ENCODE results near the gene OR10A6.

OR10A6 gene

GRCh38 chr11:7931168-7931567, at the start of gene OR10A6:
Gene OR10A6, minus strand, starts transcription at chr11:7931268. Its CDS starts 2,606 bp downstream, at chr11:7928662.
- DNase-seq (ENCODE audit: low read depth in 2 of 2), result no peak

DNA sequence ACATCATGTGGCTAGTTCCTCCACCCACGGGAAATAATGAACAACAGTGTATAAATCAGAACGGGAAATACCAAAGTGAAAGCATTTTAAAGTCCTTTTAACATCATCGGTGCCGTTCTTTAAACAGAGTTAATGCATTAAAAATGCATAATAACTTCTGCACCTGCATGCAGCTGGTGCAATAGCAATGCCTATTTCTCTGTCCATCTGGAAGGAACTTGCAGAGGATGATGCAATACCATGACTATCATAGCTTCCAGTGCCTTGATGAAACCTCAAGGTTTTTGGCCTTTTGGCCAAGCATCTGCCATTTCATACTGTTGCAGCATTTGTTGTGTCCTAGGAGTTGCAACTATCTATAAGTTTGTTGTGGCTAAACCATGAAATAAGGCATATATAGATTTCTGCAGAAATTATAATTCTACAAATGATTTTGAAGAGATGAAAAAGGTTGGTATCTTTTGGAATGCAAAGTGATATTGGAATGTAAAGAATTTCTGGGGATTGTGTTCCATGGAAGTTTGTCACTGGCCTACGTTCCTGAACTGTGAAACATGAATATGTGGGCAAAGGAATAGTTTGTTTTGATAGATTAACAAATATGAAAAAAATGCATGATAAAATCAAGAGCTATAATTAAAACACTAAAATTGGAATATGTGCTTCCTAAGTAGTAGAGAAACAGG, 46.3 kb upstream of the OR10A6 start:
- no peak for DNase-seq (ENCODE audit: low read depth in 2 of 2)

- DNase-seq (ENCODE audit: low read depth in 2 of 2), result no peak
These were observed 43.6 kb upstream of the OR10A6 start for GRCh38 chr11:7974668-7975067.

- no peak for DNase-seq (ENCODE audit: low read depth in 2 of 2)
These were observed 41.9 kb upstream of the OR10A6 start for GRCh38 chr11:7973011-7973410.

DNA sequence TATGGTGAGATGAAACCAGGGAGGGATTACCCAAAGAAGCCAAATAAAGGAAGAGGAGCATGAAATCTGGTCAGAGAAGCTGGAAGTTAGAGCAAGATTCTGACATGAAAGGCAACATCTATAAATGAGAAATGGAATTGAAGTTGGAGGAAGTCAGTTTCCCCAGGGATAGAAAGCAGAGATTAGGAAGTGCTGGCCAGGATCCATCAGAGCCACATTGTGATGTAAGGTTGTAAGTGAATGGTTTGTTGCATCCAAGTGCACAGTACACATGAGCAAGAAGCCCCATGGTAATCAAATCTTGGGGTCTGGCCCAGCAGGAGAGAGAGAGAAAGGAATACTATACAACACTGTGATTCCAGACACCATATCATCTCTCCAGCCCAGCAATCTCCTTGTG, 40.8 kb upstream of the OR10A6 start:
- DNase-seq (ENCODE audit: low read depth in 2 of 2), result no peak

DNA sequence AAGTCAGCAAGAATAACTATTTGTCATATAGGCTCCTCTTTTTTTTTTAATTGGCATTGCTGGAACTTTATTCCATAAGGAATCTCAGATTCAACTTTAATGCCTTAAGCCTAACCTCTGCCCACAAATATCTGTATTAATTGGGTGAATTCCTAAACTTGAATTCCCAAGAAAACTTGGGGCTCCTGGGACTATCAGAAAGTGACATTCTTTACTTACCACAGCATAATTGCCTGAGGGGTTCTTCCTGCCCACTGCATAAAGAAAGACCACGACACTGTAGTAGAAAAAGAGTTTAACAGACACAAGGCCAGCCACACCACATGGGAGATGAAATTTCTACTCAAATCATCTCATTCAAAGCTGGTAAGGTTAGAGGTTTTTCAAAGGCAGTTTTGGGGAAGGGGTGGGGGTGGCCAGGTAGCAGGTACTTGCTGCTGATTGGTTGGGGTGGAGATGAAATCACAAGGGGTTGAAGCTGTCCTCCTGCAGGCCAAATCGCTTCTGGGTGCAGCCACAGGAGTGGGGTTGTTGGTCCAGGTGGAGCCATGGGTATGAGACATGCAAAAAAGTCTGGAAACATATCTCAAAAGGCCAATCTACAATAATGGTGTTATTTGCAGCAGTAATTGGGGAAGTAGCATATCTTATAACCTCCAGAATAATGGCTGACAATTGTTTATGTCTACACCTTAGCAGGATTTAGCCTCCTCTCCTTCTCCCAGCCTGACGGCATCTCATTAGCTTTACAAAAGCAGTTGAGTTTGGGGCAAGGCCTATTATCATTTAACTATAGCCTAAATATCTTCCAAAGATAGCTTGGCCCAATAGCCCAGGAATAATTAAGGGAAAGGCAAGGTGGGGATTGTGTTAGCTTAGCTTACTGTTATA, 38.9 kb upstream of the OR10A6 start:
- no peak for DNase-seq (ENCODE audit: low read depth in 2 of 2)

GRCh38 chr11:7968686-7969085, 37.6 kb upstream of the OR10A6 start:
- no peak for DNase-seq (ENCODE audit: low read depth in 2 of 2)

GRCh38 chr11:7967826-7968225, 36.8 kb upstream of the OR10A6 start:
- DNase-seq (ENCODE audit: low read depth in 2 of 2), result no peak

DNA sequence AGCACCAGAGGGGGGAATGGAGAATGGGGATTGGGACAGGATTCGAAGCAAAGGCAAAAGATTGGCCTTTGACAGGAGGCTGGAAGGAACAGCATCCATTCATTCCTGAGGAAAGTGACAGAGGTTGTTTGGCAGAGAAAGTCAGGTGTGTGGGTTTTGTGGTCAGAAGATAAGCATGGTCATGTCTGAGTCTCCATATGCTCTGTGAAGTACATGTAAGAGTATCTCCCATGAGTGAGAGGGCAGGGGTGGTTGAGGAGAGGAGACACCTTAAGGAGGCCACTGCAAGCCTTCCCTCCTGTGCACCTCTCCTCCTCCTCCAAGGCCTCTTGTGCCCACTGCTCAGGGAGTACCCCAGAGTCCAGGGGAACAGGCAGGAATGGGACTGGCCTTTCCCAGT, 36.0 kb upstream of the OR10A6 start:
- DNase-seq (ENCODE audit: low read depth in 2 of 2), result no peak

GRCh38 chr11:7965386-7965785, 34.3 kb upstream of the OR10A6 start, which contains the start of gene NLRP10:
Gene NLRP10, minus strand, starts transcription at chr11:7965447. Its CDS starts 1,952 bp downstream, at chr11:7963495.
- DNase-seq (ENCODE audit: low read depth in 2 of 2), result no peak

GRCh38 chr11:7964873-7965272, 33.8 kb upstream of the OR10A6 start:
- no peak for DNase-seq (ENCODE audit: low read depth in 2 of 2)

DNA sequence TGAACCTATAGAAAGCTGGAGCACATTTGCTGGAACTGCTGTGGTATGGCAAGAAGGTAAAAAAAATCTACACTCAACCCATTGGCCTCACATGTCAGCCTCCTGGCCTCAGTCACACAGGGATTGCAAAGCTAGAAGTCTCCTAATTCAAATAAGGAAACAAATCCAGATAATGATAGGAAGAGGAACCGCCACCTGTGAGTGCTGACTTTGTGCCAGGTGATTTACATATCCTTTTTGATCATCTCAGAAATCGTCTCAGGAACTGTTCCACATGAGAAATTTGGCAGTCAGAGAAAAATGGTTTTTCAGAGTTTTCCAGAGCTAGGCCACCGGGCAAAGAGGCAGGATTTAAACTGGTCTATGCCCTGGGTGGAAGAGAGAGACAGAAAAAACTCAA, 33.2 kb upstream of the OR10A6 start:
- DNase-seq (ENCODE audit: low read depth in 2 of 2), result no peak

DNA sequence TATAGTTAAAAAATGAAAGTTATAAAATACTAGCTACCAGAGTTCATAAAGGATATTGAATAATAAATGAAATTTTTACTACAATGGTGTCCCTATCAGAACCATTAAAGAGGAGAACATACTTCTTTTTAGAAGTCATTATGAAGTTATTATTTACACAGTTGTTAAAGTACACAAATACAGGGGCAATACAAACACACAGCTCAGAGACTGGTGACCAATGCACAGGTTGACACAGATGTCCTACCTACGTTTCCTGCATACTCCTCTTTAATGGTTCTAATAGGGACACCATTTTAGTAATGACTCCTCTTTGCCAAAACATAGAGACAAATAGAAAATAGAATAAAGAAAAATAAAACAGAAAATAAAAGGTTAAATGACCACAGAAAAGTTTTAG, 24.1 kb upstream of the OR10A6 start:
- DNase-seq (ENCODE audit: low read depth in 2 of 2), result no peak

- DNase-seq (ENCODE audit: low read depth in 2 of 2), result no peak
These were observed 18.9 kb upstream of the OR10A6 start for GRCh38 chr11:7949934-7950333.

DNA sequence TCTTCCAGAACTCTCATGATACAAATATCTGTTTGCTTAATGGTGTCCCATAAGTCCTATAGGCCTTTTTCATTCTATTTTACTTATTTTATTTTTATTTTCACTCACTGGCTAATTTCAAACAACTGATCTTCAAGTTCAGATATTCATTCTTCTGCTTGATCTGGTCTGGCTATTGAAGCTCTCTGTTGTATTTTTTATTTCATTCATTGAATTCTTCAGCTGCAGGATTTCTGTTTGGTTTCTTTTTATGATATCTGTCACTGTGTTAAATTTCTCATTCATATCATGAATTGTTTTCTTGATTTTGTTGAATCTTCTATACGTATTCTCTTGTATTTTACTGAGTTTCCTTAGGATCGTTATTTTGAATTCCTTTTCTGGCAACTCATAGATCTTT, 13.1 kb upstream of the OR10A6 start:
- DNase-seq (ENCODE audit: low read depth in 2 of 2), result no peak

GRCh38 chr11:7941608-7942007, 10.5 kb upstream of the OR10A6 start, which contains the start of gene OR10A3:
Gene OR10A3, minus strand, starts transcription at chr11:7941708. Its CDS starts 2,188 bp downstream, at chr11:7939520.
- no peak for DNase-seq (ENCODE audit: low read depth in 2 of 2)

- no peak for DNase-seq (ENCODE audit: low read depth in 2 of 2)
These were observed 10.1 kb upstream of the OR10A6 start for GRCh38 chr11:7941146-7941545.

- no peak for DNase-seq (ENCODE audit: low read depth in 2 of 2)
These were observed 5.5 kb upstream of the OR10A6 start for GRCh38 chr11:7936615-7937014.

GRCh38 chr11:7927635-7928034, 3.4 kb downstream of the OR10A6 start:
- no peak for DNase-seq (ENCODE audit: low read depth in 2 of 2)

GRCh38 chr11:7924536-7924935, 6.5 kb downstream of the OR10A6 start:
- no peak for DNase-seq (ENCODE audit: low read depth in 2 of 2)

- DNase-seq (ENCODE audit: low read depth in 2 of 2), result no peak
These were observed 12.9 kb downstream of the OR10A6 start for GRCh38 chr11:7918141-7918540.

DNA sequence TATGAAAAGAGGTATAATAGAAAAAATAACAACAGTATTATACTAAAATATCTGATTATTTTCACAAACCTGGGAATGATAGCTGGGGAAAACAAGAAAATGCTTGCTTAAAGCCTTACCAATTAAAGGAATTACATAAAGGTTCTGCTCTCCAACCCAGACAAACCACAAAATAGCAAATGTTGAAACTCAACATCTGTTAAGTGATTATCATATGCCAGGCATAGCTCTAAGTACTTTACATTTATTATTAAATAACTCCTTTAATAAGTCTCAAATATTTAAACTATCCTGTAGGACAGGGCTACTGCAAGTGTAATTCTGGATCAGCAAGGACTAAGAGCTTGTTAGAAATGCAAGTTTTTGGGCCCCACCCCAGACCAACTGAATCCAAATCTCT, 20.1 kb downstream of the OR10A6 start:
- DNase-seq (ENCODE audit: low read depth in 2 of 2), result no peak

DNA sequence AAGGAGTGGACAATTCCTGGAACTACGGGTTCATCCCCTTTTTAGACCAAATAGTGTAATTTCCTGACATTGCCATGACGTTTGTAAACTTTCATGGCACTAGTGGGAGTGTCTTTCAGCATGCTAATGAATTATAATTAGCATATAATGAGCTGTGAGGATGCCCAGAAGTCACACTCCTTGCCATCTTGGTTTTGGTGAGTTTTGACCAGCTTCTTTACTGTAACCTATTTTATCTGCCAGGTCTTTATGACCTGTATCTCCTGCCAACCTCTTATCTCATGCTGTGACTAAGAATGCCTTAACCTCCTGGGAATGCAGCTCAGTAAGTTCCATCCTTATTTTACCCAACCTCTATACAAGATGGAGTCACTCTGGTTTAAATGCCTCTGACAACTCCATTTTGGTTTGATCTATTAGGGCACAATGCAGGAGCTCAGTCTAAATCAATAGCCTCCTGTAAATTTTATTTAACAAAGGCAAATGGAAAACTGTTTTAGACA, 20.7 kb downstream of the OR10A6 start:
- DNase-seq (ENCODE audit: low read depth in 2 of 2), result no peak

Measured in stimulated activated CD4-positive, alpha-beta T cell treated with anti-CD3 and anti-CD28 coated beads, Interleukin-15, amount 100 ng/mL, for 48 hours (primary cell).